ENCODE results near the gene PAPSS1. TPM values are rescaled to one million over a fixed set of nuclear protein-coding genes. Genes with fewer than 3 reads are reported as not detected.
A peak's percentile ranks its signal among the peaks of the same experiment; 100 is the strongest.

PAPSS1 gene
- total and polyA plus RNA-seq, 2 of the 8 experiments (the other 6 are each of a cell fraction or from before 2014, with no cell fraction given), result 79.2 to 98.5 TPM

DNA sequence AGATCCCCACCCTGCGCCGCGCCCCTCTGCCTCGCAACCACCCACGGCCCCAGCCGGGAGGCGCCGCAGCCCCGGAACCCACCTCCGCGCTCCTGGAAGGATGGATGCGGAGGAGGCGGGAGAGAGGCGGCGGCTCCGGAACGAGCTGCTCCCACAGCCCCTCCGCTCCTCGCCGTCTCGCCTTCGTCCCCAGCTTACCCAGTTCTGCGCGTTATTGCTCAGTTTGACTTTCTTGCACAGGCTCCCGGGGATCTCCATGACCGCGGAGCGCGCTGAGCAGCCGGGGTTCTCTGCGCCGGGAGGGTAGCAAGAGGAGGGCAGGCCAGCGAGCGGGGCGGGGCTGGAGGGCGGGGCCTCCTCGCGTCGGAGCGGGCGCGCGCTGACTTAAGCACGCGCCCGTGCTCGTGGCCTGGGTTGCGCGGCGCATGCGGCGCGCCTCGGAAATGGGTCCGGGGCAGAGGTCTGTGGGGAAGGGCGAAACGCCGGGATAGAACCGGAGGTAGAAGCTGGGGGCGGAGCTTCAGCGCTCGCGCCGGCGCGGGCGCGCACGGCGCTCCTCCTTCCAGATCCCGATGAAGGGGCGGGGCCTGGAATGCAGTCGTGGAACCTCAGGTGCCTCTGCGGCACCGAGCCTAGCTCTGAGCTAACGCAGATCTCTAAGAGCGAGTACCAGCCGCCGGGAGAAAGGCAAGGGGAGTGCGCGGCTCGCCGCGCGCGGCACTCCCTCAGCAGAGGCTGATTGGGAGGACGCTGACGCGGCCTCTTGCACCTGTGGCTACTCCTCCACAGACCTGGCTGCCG lies at the start of gene PAPSS1 (continued):
- TF ChIP-seq NANOG (IDR thresholded peaks at IDR 0.05; ENCODE audit: insufficient read depth, low read depth, low read length, poor library complexity, severe bottlenecking), result no peak
- TF ChIP-seq JUND (IDR thresholded peaks at IDR 0.05; ENCODE audit: low read length), result no peak
- TF ChIP-seq RBBP5 (IDR thresholded peaks at IDR 0.05; ENCODE audit: borderline replicate concordance, low read depth, low read length), result peak; percentile 81
- peak; percentile 73 for TF ChIP-seq TBP (IDR thresholded peaks at IDR 0.05; ENCODE audit: low read depth, low read length)
- peak; percentile 68 for TF ChIP-seq PHF8 (conservative IDR thresholded peaks at IDR 0.05; ENCODE audit: low read depth, low read length)
- TF ChIP-seq SP1 (IDR thresholded peaks at IDR 0.05; ENCODE audit: low read depth, low read length), result no peak
- no peak for TF ChIP-seq CHD1 (IDR thresholded peaks at IDR 0.05; ENCODE audit: low read depth, low read length)
- TF ChIP-seq SP4 (IDR thresholded peaks at IDR 0.05; ENCODE audit: low read length), result no peak; the same call in 1 of the 2 replicates
- TF ChIP-seq EP300 (IDR thresholded peaks at IDR 0.05; ENCODE audit: borderline replicate concordance in 1 of 2, low read depth in 2 of 2, low read length in 2 of 2), result no peak
- TF ChIP-seq, protein P1, sequence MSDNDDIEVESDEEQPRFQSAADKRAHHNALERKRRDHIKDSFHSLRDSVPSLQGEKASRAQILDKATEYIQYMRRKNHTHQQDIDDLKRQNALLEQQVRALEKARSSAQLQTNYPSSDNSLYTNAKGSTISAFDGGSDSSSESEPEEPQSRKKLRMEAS (IDR thresholded peaks at IDR 0.05), result peak; percentile 70
- TF ChIP-seq, protein P2, sequence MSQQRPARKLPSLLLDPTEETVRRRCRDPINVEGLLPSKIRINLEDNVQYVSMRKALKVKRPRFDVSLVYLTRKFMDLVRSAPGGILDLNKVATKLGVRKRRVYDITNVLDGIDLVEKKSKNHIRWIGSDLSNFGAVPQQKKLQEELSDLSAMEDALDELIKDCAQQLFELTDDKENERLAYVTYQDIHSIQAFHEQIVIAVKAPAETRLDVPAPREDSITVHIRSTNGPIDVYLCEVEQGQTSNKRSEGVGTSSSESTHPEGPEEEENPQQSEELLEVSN (IDR thresholded peaks at IDR 0.05), result no peak
- TF ChIP-seq HDAC6 (IDR thresholded peaks at IDR 0.05; ENCODE audit: low read depth, low read length), result no peak
- TF ChIP-seq BCL11A (IDR thresholded peaks at IDR 0.05; ENCODE audit: low read depth in 2 of 2, low read length in 2 of 2), result no peak
- no peak for TF ChIP-seq RNF2 (IDR thresholded peaks at IDR 0.05; ENCODE audit: borderline replicate concordance, low read depth, low read length, missing control alignments, poor library complexity, severe bottlenecking)
- no peak for TF ChIP-seq KDM1A (IDR thresholded peaks at IDR 0.05; ENCODE audit: borderline replicate concordance, low read length)
- no peak for TF ChIP-seq SRF (IDR thresholded peaks at IDR 0.05; ENCODE audit: low read depth, low read length)
- TF ChIP-seq HDAC2 (IDR thresholded peaks at IDR 0.05; ENCODE audit: borderline replicate concordance in 1 of 2, low read depth in 2 of 2, low read length in 2 of 2), result no peak; a peak in 2 of 4 replicates
- no peak for TF ChIP-seq RAD21 (IDR thresholded peaks at IDR 0.05 in 1 of 2, conservative IDR thresholded peaks at IDR 0.05 in 1 of 2; ENCODE audit: low read depth in 2 of 2, low read length in 2 of 2)
- no peak for TF ChIP-seq SIX5 (IDR thresholded peaks at IDR 0.05; ENCODE audit: low read depth, low read length)
- TF ChIP-seq POLR2AphosphoS5 (IDR thresholded peaks at IDR 0.05; ENCODE audit: low read depth, low read length), result peak; percentile 55
- TF ChIP-seq CBX8 (IDR thresholded peaks at IDR 0.05; ENCODE audit: borderline replicate concordance, low read depth, low read length), result no peak
- no peak for TF ChIP-seq TCF12 (IDR thresholded peaks at IDR 0.05; ENCODE audit: low read depth, low read length)
- TF ChIP-seq BACH1 (IDR thresholded peaks at IDR 0.05; ENCODE audit: low read length), result no peak; the same call in 1 of the 2 replicates

All from H1 (cell line).